Ovary (tissue), 3 donors: ENCODE results near the gene DRC7.

Experiments used
- CTCF ChIP-seq, 3 donors: fragments of 450-650 bp in 2 of 3; fragments of 200-600 bp in 1 of 3; IDR thresholded peaks; one replicate each; pipeline versions ENCODE4 v1.5.1 to v1.8.0; 2016 to 2022; ENCODE audit warnings: antibody characterized with exemption in 3 of 3, mild to moderate bottlenecking in 1 of 3
- EP300 ChIP-seq: sonication (generic); formaldehyde crosslinking; IDR thresholded peaks from one replicate; pipeline ENCODE4 v1.6.1; 2017; ENCODE audit warnings: antibody characterized with exemption
- donor health status: DM: no; HTN: no; CAD: no.

GRCh38 chr16:57649443-57649751 lies 45.2 kb upstream of the DRC7 start:
- no peak for TF ChIP-seq CTCF (IDR thresholded peaks at IDR 0.05)
- no peak for TF ChIP-seq EP300
